Fibroblast of the conjunctiva (primary cell): ENCODE results near the gene RNF144A.
"Not testable (repeated sequence)": the region's sequence is repeated elsewhere in the genome, so short reads cannot be mapped to it uniquely, and the experiment has no call there.

Experiments
- DNase-seq: peaks from one replicate; pipeline ENCODE4 v3.0.0-alpha.2; 2010; ENCODE audit warnings: low read depth

Gene RNF144A

GRCh38 chr2:6930923-6931647, 13.9 kb downstream of the RNF144A start:
- no peak for DNase-seq

- no peak for DNase-seq
Observed at GRCh38 chr2:6931753-6932152, 14.5 kb downstream of the RNF144A start.

- DNase-seq = no peak
Observed at GRCh38 chr2:6932206-6932605, 15.0 kb downstream of the RNF144A start.

GRCh38 chr2:6932828-6933227, 15.6 kb downstream of the RNF144A start:
- DNase-seq = no peak

GRCh38 chr2:6933911-6934310, 16.7 kb downstream of the RNF144A start:
- no peak for DNase-seq

GRCh38 chr2:6934345-6934744, 17.1 kb downstream of the RNF144A start:
- no peak for DNase-seq

GRCh38 chr2:6934758-6935651, 17.8 kb downstream of the RNF144A start:
- DNase-seq = no peak

- not testable (repeated sequence) for DNase-seq
Observed at GRCh38 chr2:6935652-6936020, 18.4 kb downstream of the RNF144A start.

DNA sequence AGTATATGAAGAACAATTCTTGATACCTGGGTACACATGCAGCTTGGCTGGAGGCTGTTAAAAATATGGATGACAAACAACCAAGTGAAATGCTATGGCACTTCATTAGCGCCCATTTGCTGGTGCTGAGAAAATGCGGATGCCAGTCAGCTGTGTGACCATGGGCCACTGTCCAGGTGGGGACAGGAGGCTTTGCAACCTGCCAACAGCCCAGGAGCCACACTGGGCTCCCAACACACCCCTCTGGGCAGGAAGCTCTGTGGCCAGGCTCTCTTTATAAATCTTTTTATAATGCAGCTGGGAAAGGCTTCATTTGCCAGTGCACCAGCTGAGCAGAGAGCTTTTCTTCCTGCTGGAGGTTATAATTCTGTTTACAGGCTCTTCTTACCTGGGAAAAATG, 19.9 kb downstream of the RNF144A start:
- DNase-seq = no peak

DNA sequence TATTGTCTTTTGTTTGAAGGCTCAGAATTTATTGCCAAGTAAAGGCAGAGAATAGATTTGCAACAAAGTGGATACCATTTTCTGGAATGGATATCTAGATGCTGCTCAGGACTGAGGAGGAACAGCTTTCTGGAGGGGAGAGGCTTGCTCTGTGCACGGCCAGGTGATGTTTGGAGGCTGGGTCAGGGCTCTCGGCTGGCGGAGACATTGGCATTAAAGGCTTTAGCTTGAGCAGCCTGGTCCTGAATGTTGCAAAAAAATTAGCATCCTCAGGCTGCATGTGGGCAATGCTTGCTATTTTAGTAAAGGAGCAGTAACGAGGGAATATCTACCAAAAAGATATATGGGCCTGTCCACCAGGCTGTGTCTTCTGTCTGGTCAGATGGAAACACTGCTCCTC, 20.4 kb downstream of the RNF144A start:
- no peak for DNase-seq

- no peak for DNase-seq
Observed at GRCh38 chr2:6939071-6939470, 21.9 kb downstream of the RNF144A start.

DNA sequence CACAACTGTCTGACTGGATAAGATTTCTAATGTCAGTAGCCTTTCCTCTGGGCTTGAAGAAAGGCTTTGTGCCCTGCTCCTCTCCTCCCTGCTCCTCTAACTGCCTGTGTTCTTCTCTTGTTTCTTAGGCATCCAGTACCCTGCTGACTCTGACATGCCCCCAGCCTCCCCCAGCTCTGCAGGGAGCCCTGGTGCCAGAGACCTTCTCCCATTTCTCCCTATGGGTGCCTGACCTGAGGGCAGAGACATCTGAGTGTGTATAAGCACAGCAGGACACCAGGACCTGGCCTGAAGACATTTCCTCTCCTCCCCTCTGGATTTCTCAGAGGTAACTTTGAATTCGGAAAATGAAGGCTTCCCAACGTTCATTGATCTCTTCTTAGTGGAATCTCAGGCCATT, 23.6 kb downstream of the RNF144A start:
- no peak for DNase-seq

- no peak for DNase-seq
Observed at GRCh38 chr2:6941299-6942046, 24.3 kb downstream of the RNF144A start.

GRCh38 chr2:6942848-6943247, 25.6 kb downstream of the RNF144A start:
- no peak for DNase-seq

GRCh38 chr2:6943523-6943922, 26.3 kb downstream of the RNF144A start:
- DNase-seq = no peak

DNA sequence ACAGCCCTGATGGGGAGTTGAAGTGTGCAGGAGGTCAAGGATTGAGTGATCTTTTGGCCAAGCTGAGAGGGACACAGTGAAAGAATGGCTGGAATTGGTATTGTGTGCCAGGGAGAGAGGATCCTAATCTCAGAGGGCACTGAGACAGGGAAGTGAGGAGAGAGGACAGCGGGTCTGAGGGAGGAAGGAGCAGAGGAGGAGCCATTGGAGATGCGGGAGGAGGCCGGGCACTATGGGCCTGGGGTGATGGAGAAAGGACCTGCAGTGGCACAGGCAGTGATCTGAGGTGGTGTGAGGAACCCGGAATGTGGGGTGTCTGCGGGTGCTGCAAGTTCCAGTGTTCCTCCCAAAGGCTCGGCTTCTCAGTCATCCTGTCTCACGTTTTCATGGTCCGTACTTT, 26.8 kb downstream of the RNF144A start:
- DNase-seq = no peak

GRCh38 chr2:6944555-6944954, 27.3 kb downstream of the RNF144A start:
- DNase-seq = no peak

DNA sequence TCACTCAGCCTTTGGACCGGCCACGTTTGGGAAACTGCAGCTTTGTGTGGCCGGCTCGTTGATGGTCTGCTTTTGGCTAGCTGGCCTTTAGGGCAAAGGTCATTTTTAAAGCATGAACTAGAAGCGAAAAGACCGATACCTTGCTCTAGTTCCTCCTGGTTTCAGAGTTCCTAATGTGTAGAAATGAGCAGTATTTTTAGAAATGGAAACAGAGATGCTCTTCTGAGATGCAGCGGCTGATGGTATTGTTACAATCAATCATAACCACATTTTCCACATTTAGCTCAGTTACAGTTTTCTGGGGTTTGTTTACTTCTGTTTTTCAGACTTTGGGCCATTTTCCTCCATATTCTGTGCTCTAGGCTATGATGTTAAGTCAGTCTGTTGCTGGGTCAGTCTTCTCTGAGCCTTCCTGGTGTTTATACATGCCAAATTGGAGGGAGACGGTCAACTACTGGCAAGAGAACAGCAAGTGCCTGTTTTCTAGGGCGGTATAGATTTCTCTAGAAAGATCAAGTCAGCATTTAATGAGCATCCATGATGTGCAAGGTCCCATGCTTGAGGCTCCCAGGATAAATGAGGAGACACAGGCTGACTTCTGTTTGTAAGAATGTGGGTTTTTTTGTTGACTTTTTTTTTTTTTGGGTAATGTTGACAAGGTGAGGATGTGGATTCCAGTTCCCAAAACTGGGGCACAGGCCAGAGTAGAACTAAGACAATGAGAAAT, 28.0 kb downstream of the RNF144A start:
- DNase-seq = no peak

DNA sequence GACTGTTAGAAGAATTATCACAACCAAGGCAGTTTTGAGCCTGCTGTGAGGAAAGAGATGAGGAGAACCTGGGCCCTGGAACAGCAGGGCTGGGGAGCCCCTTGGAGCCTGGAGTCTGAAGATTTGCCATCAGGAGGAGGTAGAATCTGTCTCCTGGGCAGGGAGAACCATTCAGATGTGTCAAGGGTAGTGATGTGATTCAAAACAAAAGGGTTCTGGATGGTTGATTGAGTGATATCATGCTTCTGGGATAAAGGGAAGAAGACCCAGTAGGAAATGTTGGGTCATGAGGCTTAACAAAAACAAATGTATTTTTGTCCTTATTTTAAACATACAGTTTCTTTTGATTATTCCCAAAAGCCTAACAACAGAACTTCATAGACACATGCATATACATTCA, 28.6 kb downstream of the RNF144A start:
- no peak for DNase-seq

GRCh38 chr2:6946722-6947121, 29.5 kb downstream of the RNF144A start:
- DNase-seq = peak; percentile 70

DNA sequence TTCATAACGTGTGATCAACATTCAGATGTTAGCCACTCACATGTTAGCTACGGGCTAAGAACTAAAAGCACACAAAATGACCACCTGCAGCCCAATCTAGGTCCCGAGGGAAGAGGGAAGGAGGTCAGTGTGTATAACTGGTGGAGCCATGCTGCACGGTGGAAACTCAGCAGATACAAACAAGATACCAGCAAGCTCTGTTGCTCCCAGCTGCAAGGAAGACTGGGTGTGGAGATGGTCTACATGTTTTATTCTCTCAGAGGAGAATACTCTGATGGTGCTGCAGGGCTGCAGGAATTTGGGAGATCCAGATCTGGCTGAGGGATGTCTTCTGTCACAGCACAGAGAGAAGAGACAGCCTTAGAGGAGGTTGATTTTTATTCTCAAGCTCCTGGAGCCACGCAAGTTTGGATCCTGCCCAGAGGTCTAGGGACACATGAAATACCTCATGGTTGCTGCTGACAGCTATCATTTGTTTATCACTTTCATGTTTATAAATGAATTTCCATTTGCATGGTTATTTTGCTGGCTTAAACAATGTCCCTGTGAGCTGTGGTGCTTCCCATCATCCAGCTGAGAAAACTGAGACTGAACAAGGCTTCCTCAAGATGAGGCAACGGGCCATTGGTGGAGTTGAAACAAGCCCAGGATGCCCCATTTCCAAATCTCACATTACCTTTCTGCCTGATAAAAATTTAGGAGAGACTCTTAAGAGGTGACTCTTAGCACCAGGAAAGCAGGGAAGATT, 30.9 kb downstream of the RNF144A start:
- DNase-seq = no peak
